Measurements from ENCODE around the gene PXDC1.

Gene PXDC1

DNA sequence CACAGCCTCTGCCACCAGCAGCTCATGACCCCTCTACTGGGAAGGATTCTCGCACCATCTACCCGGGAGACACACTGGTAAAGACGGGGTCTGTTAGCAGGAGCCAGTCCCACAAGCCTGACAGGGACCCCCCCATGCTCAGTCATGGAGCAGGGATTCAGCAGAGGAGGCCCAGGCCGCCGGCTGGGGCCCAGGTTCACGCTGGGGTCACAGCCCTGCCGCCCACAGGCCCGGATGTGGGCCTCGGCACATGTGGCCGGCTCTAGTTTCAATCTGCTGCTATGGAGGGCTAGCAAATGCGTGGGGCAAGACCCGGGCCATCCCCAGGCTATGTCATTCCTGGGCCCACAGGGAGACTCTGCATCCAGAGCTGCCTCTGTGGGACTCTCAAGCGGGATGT, 25.1 kb downstream of the PXDC1 start:
- TF ChIP-seq, protein P1, sequence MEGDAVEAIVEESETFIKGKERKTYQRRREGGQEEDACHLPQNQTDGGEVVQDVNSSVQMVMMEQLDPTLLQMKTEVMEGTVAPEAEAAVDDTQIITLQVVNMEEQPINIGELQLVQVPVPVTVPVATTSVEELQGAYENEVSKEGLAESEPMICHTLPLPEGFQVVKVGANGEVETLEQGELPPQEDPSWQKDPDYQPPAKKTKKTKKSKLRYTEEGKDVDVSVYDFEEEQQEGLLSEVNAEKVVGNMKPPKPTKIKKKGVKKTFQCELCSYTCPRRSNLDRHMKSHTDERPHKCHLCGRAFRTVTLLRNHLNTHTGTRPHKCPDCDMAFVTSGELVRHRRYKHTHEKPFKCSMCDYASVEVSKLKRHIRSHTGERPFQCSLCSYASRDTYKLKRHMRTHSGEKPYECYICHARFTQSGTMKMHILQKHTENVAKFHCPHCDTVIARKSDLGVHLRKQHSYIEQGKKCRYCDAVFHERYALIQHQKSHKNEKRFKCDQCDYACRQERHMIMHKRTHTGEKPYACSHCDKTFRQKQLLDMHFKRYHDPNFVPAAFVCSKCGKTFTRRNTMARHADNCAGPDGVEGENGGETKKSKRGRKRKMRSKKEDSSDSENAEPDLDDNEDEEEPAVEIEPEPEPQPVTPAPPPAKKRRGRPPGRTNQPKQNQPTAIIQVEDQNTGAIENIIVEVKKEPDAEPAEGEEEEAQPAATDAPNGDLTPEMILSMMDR (conservative IDR thresholded peaks at IDR 0.05; ENCODE audit: low read length) = no peak
- no peak overlapping the region for H3K4me3 ChIP-seq (ENCODE audit: low read length)
- no peak for DNase-seq (ENCODE audit: low read depth)

DNA sequence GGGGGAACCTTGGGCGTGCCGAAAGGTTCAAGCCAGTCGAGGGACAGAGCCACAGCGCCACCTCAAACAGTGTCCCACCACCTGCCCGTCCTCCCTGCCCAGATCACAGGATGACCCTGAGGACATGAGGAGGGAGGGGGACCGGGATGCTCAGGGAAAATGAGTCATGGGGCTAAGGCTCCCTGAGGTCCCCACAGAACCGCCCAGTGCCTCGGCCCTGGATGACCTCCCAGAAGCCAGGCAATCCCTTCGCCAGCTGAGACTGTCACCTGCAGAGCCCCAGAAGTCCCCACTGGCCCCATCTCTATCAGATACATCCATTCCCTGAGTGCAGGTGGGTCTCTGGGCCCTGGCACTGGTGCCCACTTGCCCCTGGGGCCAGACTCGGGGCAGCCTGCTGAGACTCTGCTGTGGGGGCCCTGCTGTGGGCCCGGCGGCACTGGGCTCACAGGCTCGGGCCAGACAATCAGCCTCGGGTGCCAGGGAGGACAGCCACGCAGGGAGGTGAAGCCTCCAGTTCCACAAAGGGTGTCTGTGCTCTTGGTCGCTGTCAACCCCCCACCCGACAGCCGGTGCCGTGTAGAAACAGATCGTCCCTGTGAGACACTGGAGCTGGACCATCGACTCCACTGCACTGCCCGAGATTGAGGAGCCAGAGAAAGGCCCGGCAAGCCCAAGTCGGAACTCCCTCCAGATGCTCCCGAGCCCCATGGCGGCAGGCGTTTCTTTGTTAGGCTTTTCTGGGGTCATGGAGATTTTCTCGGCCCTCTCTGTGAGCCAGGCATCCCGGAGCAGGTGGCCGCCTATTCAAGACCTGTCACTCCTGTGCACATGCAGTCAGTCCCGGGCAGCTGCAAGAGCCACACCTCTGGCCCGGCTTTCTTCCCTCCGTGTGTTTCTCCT, 26.1 kb downstream of the PXDC1 start:
- TF ChIP-seq, protein P1 (conservative IDR thresholded peaks at IDR 0.05; ENCODE audit: low read length) = no peak
- no peak overlapping the region for H3K4me3 ChIP-seq (ENCODE audit: low read length)
- no peak for DNase-seq (ENCODE audit: low read depth)

DNA sequence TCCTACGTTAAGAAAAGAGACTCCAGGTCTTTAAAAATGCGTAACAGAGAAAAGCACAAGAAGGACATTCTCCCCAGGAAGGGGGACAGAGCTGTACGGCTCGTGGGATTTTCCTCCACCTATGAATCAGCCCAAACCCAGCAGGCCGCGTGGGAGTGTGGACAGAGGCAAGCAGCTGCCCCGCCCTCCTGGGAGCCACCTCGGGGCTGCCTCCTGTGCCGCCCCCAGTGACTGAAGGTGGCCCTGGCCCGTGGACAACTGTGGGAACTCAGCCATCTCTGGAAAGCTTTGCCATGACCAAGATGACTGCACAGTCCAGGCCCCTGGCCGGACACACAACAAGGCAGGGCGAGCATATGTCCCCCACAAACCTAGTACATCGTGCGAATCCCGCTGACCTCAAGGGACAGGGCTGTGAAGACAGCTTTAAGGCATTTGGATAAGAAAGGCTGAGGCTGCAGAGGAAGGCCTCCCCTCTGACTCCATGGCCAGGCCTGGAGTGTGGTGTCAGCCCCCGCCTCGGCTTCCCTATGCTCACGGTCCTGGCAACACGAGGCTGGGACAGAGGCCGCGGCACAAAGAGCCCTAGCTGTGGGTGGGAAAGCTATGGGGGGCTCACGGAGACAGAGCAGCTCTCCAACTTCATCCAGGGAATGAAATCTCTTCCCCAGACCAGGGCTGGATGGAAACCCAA, 26.9 kb downstream of the PXDC1 start:
- TF ChIP-seq, protein P1 (conservative IDR thresholded peaks at IDR 0.05; ENCODE audit: low read length) = no peak
- no peak overlapping the region for H3K4me3 ChIP-seq (ENCODE audit: low read length)
- DNase-seq (ENCODE audit: low read depth) = peak; percentile 32

DNA sequence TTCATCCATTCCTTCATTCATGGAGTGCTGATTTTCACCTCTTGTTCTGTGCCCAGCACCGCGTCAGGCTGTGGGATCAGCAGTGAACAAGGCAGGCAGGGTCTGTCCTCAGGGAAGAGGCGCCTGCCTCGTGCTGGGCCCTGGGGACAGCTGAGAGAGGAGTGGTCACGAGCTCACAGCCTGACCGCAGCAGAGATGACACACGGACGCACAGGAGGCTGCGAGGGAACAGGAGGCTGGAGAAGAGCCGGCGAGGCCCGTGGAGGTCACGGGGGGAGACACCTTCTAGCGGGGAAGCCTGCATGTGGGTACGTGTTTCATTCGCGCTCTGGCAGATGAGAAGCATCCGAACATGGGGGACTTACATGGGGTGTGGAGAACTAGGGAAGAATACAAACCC, 27.5 kb downstream of the PXDC1 start:
- DNase-seq (ENCODE audit: low read depth) = no peak
- H3K4me3 ChIP-seq (ENCODE audit: low read length) = no peak overlapping the region
- TF ChIP-seq, protein P1 (conservative IDR thresholded peaks at IDR 0.05; ENCODE audit: low read length) = no peak

DNA sequence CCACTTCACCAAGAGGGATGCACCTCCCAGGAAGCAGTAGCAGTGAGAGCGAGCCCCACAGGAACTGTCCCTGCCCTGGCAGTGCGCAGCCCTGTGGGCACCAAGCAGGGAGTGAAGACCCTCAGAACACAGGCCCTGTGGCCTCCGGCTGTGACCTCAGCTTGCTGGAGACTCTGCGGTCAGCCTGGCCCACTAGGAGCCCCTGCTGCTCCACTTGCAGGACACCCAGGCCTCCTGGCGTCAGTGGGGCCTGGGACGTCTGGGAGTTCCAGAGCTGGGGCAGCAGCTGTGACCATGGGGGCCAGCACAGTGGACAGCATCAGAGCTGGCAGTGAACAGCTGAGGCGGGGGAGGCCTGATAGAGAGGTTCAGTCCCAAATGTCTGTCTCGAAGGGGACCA, 28.3 kb downstream of the PXDC1 start:
- TF ChIP-seq, protein P1 (conservative IDR thresholded peaks at IDR 0.05; ENCODE audit: low read length) = no peak
- H3K4me3 ChIP-seq (ENCODE audit: low read length) = no peak overlapping the region
- DNase-seq (ENCODE audit: low read depth) = no peak

DNA sequence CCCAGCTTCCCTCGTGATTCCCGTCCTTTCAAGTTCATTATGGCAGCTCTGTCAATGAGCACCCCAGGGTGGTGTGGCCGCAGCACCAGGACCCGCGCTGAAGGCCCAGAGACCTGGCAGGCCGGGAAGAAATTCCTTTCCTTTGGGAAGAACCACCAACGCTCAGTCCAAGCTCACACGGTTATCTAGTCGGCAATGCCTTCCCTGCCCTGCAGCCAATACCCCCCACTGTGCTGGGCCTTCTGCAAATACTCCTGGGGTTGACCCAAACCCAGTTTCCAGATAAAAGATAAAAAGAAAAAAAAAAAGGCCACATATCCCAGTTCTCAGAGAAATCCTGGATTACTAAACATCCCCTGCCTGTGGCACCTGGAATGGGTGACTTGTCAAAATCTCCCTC, 28.7 kb downstream of the PXDC1 start:
- no peak overlapping the region for H3K4me3 ChIP-seq (ENCODE audit: low read length)
- TF ChIP-seq, protein P1 (conservative IDR thresholded peaks at IDR 0.05; ENCODE audit: low read length) = no peak
- no peak for DNase-seq (ENCODE audit: low read depth)

Measured in AG10803 (cell line).